Liver (tissue), 3 donors: ENCODE results near the gene EML1.

Experiments
- CTCF ChIP-seq: fragments of 150-350 bp; IDR thresholded peaks from 2 replicates; pipeline ENCODE4 v1.5.1; 2017; ENCODE audit warnings: improper control_type of control experiment, low read depth, low read length; ENCODE audit not compliant: missing input control
- RAD21 ChIP-seq, 2 donors: IDR thresholded peaks; 2 replicates each; pipeline ENCODE4 v1.6.1; 2016; ENCODE audit warnings: antibody characterized with exemption in 2 of 2, mild to moderate bottlenecking in 2 of 2
- REST ChIP-seq: IDR thresholded peaks from 2 replicates; pipeline ENCODE4 v1.6.1; 2016; ENCODE audit warnings: antibody characterized with exemption, mild to moderate bottlenecking
- donor health status: healthy.
- donor health status: healthy.

- TF ChIP-seq CTCF: no peak
- TF ChIP-seq RAD21 (IDR thresholded peaks at IDR 0.05): no peak
- TF ChIP-seq REST: no peak
These were observed 96.1 kb downstream of the EML1 start for GRCh38 chr14:99889268-99889667.
